Astrocyte of the spinal cord (primary cell): Measurements from ENCODE around the gene PPEF2.

Experiments used
- DNase-seq: peaks from one replicate; pipeline ENCODE4 v3.0.0; 2011; ENCODE audit warnings: low read depth, low spot score
- H3K4me3 ChIP-seq: 2 replicates; pipeline ENCODE4 v1.5.1; 2011; ENCODE audit warnings: low read depth, mild to moderate bottlenecking, low read length, moderate library complexity
- CTCF ChIP-seq: IDR thresholded peaks from 2 replicates; pipeline ENCODE4 v1.5.1; 2012; ENCODE audit warnings: low read depth, mild to moderate bottlenecking, low read length, inconsistent platforms
- in situ Hi-C: cut with HindIII; loops from 2 replicates; pipeline ENCODE4 v1.10.0; 2017; ENCODE audit warnings: low sequenced_read_pairs

The PPEF2 gene

GRCh38 chr4:75902352-75902751, at the start of gene PPEF2:
Gene PPEF2 (minus strand): TSS chr4:75902452. CDS start chr4:75896325, 6,127 bp downstream.
- in situ Hi-C loops, result no loop called here
- no peak for DNase-seq
- no peak for TF ChIP-seq CTCF
- H3K4me3 ChIP-seq, result no peak within 1 kb of the TSS

- no peak overlapping the region for H3K4me3 ChIP-seq
- no peak for TF ChIP-seq CTCF
- in situ Hi-C loops, result no loop called here
- DNase-seq, result no peak
These were observed 48.1 kb upstream of the PPEF2 start for GRCh38 chr4:75950213-75950815.

GRCh38 chr4:75948822-75949444, 46.7 kb upstream of the PPEF2 start:
- no peak for TF ChIP-seq CTCF
- in situ Hi-C loops, result no loop called here
- DNase-seq, result no peak
- no peak overlapping the region for H3K4me3 ChIP-seq

GRCh38 chr4:75940692-75941253, 38.5 kb upstream of the PPEF2 start, which contains the start of gene NAAA:
Gene NAAA (minus strand): TSS chr4:75941013. CDS start chr4:75940949, 64 bp downstream.
- in situ Hi-C loops, result no loop called here
- peak within 1 kb of the TSS; percentile 72 for H3K4me3 ChIP-seq
- TF ChIP-seq CTCF, result no peak
- DNase-seq, result peak; percentile 55

- no peak for TF ChIP-seq CTCF
- DNase-seq, result peak; percentile 52
- in situ Hi-C loops, result no loop called here
- peak overlapping the region; percentile 72 for H3K4me3 ChIP-seq
These were observed 37.8 kb upstream of the PPEF2 start for GRCh38 chr4:75939890-75940691.

GRCh38 chr4:75935628-75936027, 33.4 kb upstream of the PPEF2 start:
- in situ Hi-C loops, result no loop called here
- no peak overlapping the region for H3K4me3 ChIP-seq
- no peak for DNase-seq
- no peak for TF ChIP-seq CTCF
